Esophagus squamous epithelium (tissue), 4 donors: ENCODE results near the gene ITGA5.

Source experiments
- CTCF ChIP-seq, 6 experiments: fragments of 450-650 bp in 4 of 6; fragments of 200-600 bp in 2 of 6; sonication (generic) in 2 of 6; IDR thresholded peaks; one replicate each; pipeline ENCODE4 v1.5.1; 2016 to 2019; ENCODE audit warnings: antibody characterized with exemption in 6 of 6, mild to moderate bottlenecking in 4 of 6, moderate library complexity in 4 of 6
- POLR2A ChIP-seq, 4 donors: fragments of 450-650 bp; IDR thresholded peaks; one replicate each; pipeline ENCODE4 v1.6.1; 2017; ENCODE audit warnings: antibody characterized with exemption in 4 of 4, mild to moderate bottlenecking in 4 of 4, moderate library complexity in 3 of 4

- TF ChIP-seq POLR2A (IDR thresholded peaks at IDR 0.05) = no peak
- no peak for TF ChIP-seq CTCF (IDR thresholded peaks at IDR 0.05)
Measured at GRCh38 chr12:54444206-54444605, 25.1 kb upstream of the ITGA5 start.
